Astrocyte of the cerebellum (primary cell): Measurements from ENCODE around the gene CORO6.
A peak's percentile ranks its signal among the peaks of the same experiment; 100 is the strongest.

Experiments
- DNase-seq: peaks from one replicate; pipeline ENCODE4 v3.0.0-alpha.2; 2011; ENCODE audit warnings: low read depth
- H3K4me3 ChIP-seq: 2 replicates; pipeline ENCODE4 v1.5.1; 2011; ENCODE audit warnings: mild to moderate bottlenecking, low read depth, low read length, moderate library complexity
- in situ Hi-C: cut with HindIII; loops from 2 replicates; pipeline ENCODE4 v1.10.0; 2017; ENCODE audit warnings: low sequenced_read_pairs
- TF ChIP-seq, protein P1 (sequence below): IDR thresholded peaks from 2 replicates; pipeline ENCODE4 v1.5.1; 2012; ENCODE audit warnings: low read length, low read depth, moderate library complexity, mild to moderate bottlenecking; ENCODE audit errors: missing control alignments

CORO6 gene

DNA sequence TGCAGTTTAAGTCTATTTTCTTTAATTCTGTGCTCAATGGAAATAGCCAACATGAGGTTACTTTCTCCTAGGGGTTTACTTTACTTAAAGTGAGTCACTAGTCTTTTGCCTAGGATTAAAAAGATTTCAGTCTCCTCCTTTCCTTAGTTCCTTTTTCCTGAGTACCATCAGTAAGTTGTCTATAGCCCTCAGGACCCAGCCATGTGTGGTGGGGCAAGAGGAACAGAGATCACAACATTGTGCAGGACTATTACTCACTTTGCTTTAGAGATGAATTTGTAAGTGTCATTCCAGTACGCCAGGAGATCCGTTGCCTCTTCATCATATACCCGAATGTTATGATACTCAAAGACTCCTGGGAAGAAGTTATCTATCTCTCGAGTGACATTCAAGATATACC, 27.7 kb upstream of the CORO6 start:
- TF ChIP-seq, protein P1, sequence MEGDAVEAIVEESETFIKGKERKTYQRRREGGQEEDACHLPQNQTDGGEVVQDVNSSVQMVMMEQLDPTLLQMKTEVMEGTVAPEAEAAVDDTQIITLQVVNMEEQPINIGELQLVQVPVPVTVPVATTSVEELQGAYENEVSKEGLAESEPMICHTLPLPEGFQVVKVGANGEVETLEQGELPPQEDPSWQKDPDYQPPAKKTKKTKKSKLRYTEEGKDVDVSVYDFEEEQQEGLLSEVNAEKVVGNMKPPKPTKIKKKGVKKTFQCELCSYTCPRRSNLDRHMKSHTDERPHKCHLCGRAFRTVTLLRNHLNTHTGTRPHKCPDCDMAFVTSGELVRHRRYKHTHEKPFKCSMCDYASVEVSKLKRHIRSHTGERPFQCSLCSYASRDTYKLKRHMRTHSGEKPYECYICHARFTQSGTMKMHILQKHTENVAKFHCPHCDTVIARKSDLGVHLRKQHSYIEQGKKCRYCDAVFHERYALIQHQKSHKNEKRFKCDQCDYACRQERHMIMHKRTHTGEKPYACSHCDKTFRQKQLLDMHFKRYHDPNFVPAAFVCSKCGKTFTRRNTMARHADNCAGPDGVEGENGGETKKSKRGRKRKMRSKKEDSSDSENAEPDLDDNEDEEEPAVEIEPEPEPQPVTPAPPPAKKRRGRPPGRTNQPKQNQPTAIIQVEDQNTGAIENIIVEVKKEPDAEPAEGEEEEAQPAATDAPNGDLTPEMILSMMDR, result no peak

DNA sequence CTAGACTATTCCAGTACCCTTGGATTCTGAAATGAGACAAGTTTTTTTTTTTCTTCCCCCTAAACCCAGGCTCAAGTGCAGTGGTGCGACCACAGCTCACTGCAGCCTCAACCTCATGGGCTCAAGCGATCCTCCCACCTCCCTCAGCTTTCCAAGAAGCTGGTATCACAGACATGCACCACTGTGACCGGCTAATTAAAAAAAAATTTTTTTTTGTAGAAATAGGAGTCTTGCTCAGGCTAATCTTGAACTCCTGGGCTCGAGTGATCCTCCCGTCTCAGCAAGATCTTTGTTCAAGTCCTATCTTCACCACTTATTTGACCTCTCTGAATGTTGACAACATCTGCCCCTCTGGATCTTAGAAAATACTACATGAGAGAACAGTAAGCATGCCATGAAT, 26.6 kb upstream of the CORO6 start:
- TF ChIP-seq, protein P1, result no peak
- DNase-seq, result no peak
- in situ Hi-C loops, result no loop called here
- no peak overlapping the region for H3K4me3 ChIP-seq

More for the DNA sequence above, 27.7 kb upstream of the CORO6 start:
- DNase-seq, result no peak
- in situ Hi-C loops, result no loop called here
- H3K4me3 ChIP-seq, result no peak overlapping the region

DNA sequence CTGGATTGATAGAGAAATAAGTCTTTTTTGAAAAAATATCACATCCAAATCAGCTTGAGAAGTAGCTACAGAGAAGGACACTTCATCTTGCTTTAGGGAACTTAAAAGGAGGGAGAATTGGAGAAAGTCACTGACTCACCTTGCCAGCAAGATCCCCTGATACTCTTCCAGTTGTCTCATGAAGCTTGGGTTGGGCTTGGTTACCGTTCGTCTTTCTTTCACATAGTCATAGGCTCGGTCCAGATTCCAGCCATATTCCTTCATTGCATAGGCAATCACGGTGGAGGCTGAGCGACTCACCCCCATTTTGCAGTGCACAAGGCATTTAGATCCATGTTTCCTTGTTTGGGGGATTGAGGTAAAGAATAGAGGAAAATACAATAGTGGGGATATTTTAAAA, 25.3 kb upstream of the CORO6 start:
- no peak for DNase-seq
- no peak overlapping the region for H3K4me3 ChIP-seq
- in situ Hi-C loops, result no loop called here
- TF ChIP-seq, protein P1, result no peak

DNA sequence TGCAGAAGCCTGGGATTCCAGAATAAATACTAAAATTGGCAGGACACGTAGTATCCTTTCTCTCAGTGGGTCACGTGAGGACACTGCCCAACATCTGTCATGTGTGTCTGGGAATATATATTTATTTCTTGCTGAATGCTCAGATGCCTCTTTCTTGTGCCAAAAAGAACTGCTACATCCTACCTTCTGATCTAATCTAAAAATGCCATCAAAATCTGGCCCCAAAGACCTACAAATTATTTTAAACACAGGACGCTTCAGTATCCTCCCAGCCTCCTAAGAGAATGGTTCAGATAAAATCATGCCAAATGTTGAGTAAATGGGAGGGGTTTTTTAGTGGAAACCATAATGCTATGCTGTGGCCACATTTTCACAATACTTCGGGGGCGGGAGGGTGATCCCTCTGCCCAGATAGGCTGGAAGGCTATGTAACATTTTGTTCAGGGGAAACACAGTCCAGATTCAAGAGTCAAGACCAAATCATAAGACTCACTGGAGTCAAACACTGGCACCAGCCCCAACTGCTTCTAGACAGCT, 22.9 kb upstream of the CORO6 start:
- H3K4me3 ChIP-seq, result no peak overlapping the region
- TF ChIP-seq, protein P1, result no peak
- peak; percentile 76 for DNase-seq
- in situ Hi-C loops, result no loop called here

DNA sequence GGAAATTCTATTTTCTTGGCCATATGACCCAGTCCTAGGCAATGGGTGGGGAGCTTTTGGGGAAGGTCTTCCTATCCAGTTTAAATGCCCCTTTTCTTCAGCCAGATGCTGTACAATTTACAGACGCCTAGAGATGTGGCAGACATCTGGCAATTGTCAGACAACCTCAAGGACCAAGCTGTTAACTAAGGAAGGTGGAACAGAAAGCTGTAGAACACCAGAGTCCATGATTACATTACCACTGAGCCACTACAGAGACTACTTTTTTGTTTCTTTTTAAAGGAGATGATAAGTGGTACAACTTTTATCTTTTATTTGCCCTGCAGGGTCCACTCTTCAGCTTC, 21.1 kb upstream of the CORO6 start:
- TF ChIP-seq, protein P1, result no peak
- in situ Hi-C loops, result loop anchor here (5.0 kb wide), 1 partner anchor 134 kb away; no protein-coding TSS in a partner anchor
- no peak for DNase-seq
- no peak overlapping the region for H3K4me3 ChIP-seq

DNA sequence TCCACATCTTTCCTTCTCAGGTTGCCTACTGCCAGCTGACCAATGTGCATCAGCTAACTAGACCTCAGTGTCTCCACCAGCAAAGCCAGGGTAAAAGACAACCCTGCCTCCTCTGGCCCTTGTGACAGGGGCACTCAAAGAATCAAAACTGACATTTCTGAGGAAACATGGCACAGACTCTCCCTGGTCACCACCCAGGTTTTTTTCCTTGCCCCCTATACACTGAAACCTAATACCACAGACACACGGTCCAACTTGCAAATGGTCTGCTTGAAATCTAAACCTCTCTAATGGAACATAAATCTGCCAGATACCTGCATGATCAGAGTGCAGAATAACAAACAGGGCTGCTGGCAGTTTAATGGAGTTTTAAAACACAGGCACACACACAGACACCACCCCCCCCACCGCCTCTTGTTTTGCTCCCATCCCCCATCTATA, 19.5 kb upstream of the CORO6 start:
- DNase-seq, result no peak
- in situ Hi-C loops, result loop anchor here (5.0 kb wide), 1 partner anchor 135 kb away; no protein-coding TSS in a partner anchor
- TF ChIP-seq, protein P1, result no peak
- H3K4me3 ChIP-seq, result no peak overlapping the region
